ENCODE data around the gene DNAJA4.

GRCh38 chr15:78266806-78267205, 2.4 kb downstream of the DNAJA4 start:
- TF ChIP-seq, protein P1, sequence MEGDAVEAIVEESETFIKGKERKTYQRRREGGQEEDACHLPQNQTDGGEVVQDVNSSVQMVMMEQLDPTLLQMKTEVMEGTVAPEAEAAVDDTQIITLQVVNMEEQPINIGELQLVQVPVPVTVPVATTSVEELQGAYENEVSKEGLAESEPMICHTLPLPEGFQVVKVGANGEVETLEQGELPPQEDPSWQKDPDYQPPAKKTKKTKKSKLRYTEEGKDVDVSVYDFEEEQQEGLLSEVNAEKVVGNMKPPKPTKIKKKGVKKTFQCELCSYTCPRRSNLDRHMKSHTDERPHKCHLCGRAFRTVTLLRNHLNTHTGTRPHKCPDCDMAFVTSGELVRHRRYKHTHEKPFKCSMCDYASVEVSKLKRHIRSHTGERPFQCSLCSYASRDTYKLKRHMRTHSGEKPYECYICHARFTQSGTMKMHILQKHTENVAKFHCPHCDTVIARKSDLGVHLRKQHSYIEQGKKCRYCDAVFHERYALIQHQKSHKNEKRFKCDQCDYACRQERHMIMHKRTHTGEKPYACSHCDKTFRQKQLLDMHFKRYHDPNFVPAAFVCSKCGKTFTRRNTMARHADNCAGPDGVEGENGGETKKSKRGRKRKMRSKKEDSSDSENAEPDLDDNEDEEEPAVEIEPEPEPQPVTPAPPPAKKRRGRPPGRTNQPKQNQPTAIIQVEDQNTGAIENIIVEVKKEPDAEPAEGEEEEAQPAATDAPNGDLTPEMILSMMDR (IDR thresholded peaks at IDR 0.05 in 8 of 11, conservative IDR thresholded peaks at IDR 0.05 in 3 of 11): no peak
- TF ChIP-seq POLR2A (IDR thresholded peaks at IDR 0.05): no peak
- no peak for TF ChIP-seq POLR2AphosphoS5 (IDR thresholded peaks at IDR 0.05)
